ENCODE measurements around the gene MGMT.

- TF ChIP-seq REST (IDR thresholded peaks at IDR 0.05; ENCODE audit: borderline replicate concordance) (no peak), CTCF (IDR thresholded peaks at IDR 0.05; ENCODE audit: poor library complexity, severe bottlenecking) (no peak), RAD21 (conservative IDR thresholded peaks at IDR 0.05) (no peak), POLR2AphosphoS5 (IDR thresholded peaks at IDR 0.05) (no peak), EP300 (conservative IDR thresholded peaks at IDR 0.05; ENCODE audit: poor library complexity, severe bottlenecking) (no peak), EZH2 (IDR thresholded peaks at IDR 0.05; ENCODE audit: borderline replicate concordance, insufficient read depth, low read length, poor library complexity, severe bottlenecking) (no peak), SMC3 (conservative IDR thresholded peaks at IDR 0.05; ENCODE audit: poor library complexity) (no peak)
Observed at GRCh38 chr10:129784891-129785290, 317.9 kb downstream of the MGMT start.

Measured in neural cell (in vitro differentiated cells).